ENCODE results near the gene CCR7.

- TF ChIP-seq HDAC6 (IDR thresholded peaks at IDR 0.05; ENCODE audit: low read depth, low read length): no peak
- TF ChIP-seq, protein P1, sequence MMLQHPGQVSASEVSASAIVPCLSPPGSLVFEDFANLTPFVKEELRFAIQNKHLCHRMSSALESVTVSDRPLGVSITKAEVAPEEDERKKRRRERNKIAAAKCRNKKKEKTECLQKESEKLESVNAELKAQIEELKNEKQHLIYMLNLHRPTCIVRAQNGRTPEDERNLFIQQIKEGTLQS (IDR thresholded peaks at IDR 0.05; ENCODE audit: insufficient read depth, low read depth, low read length): no peak
- TF ChIP-seq CTCF (IDR thresholded peaks at IDR 0.05; ENCODE audit: control extremely low read depth in 1 of 3, insufficient read depth in 1 of 3, low read depth in 1 of 3, low read length in 3 of 3): no peak
- no peak for TF ChIP-seq RAD21 (IDR thresholded peaks at IDR 0.05 in 1 of 2, conservative IDR thresholded peaks at IDR 0.05 in 1 of 2; ENCODE audit: low read depth in 2 of 2, low read length in 2 of 2)
- no peak for TF ChIP-seq RFX5 (IDR thresholded peaks at IDR 0.05; ENCODE audit: borderline replicate concordance, low read depth, low read length)
- no peak for TF ChIP-seq EP300 (IDR thresholded peaks at IDR 0.05; ENCODE audit: borderline replicate concordance in 1 of 2, low read depth in 2 of 2, low read length in 2 of 2)
- TF ChIP-seq POLR2A (IDR thresholded peaks at IDR 0.05; ENCODE audit: control extremely low read depth in 1 of 2, low read depth in 2 of 2, low read length in 2 of 2): no peak
- TF ChIP-seq ATF2 (IDR thresholded peaks at IDR 0.05; ENCODE audit: low read length): no peak
- no peak for TF ChIP-seq CHD2 (IDR thresholded peaks at IDR 0.05; ENCODE audit: low read length)
- no peak for TF ChIP-seq GTF2F1 (IDR thresholded peaks at IDR 0.05; ENCODE audit: borderline replicate concordance, low read depth, low read length)
These were observed 36.4 kb downstream of the CCR7 start for GRCh38 chr17:40528692-40529417.
